Measurements from ENCODE around the gene PIK3CA.
"Not testable (repeated sequence)": the region's sequence is repeated elsewhere in the genome, so short reads cannot be mapped to it uniquely, and the experiment has no call there.

PIK3CA gene

GRCh38 chr3:179196098-179196497, 47.9 kb downstream of the PIK3CA start:
- peak; percentile 32 for DNase-seq (ENCODE audit: extremely low read depth, low read depth)
- no peak for TF ChIP-seq CTCF (IDR thresholded peaks at IDR 0.05; ENCODE audit: low read depth, low read length)

GRCh38 chr3:179196700-179197099, 48.5 kb downstream of the PIK3CA start:
- no peak for DNase-seq (ENCODE audit: extremely low read depth, low read depth)
- TF ChIP-seq CTCF (IDR thresholded peaks at IDR 0.05; ENCODE audit: low read depth, low read length), result no peak

GRCh38 chr3:179200790-179201189, 52.6 kb downstream of the PIK3CA start:
- no peak for TF ChIP-seq CTCF (IDR thresholded peaks at IDR 0.05; ENCODE audit: low read depth, low read length)

GRCh38 chr3:179215550-179215949, 67.4 kb downstream of the PIK3CA start:
- not testable (repeated sequence) for DNase-seq (ENCODE audit: extremely low read depth, low read depth)

More at GRCh38 chr3:179200790-179201189, 52.6 kb downstream of the PIK3CA start:
- DNase-seq (ENCODE audit: extremely low read depth, low read depth), result no peak

- DNase-seq (ENCODE audit: extremely low read depth, low read depth), result not testable (repeated sequence)
Observed at GRCh38 chr3:179218213-179218612, 70.1 kb downstream of the PIK3CA start.

GRCh38 chr3:179223548-179223947, 75.4 kb downstream of the PIK3CA start:
- no peak for TF ChIP-seq CTCF (IDR thresholded peaks at IDR 0.05; ENCODE audit: low read depth, low read length)

GRCh38 chr3:179224584-179224983, 76.4 kb downstream of the PIK3CA start:
- TF ChIP-seq CTCF (IDR thresholded peaks at IDR 0.05; ENCODE audit: low read depth, low read length), result no peak
- DNase-seq (ENCODE audit: extremely low read depth, low read depth), result no peak

More at GRCh38 chr3:179223548-179223947, 75.4 kb downstream of the PIK3CA start:
- DNase-seq (ENCODE audit: extremely low read depth, low read depth), result no peak

- no peak for DNase-seq (ENCODE audit: extremely low read depth, low read depth)
- no peak for TF ChIP-seq CTCF (IDR thresholded peaks at IDR 0.05; ENCODE audit: low read depth, low read length)
Observed at GRCh38 chr3:179227349-179227748, 79.2 kb downstream of the PIK3CA start.

All from AG09319 (cell line).